MCF 10A (cell line): ENCODE data around the gene MAP7. TPM values are rescaled to one million over a fixed set of nuclear protein-coding genes. Genes with fewer than 3 reads are reported as not detected.

Experiments used
- BruUV-seq: library from RNA; stranded (reverse); fragments of 400-500 nt; replicated peaks from 2 replicates; lab custom pipeline; 2021; lab: Mats Ljungman, UMichigan
- CTCF ChIA-PET: fragments of 300-600 bp; sonication (Branson Sonifier 250); formaldehyde crosslinking; extraction: SDS; loops from one replicate; lab custom pipeline; 2021; ENCODE audit warnings: antibody characterized with exemption, inconsistent platforms; lab: Yijun Ruan, JAX
- POLR2A ChIA-PET: fragments of 300-600, 350-650 bp; sonication (Branson Sonifier 250); formaldehyde crosslinking; extraction: SDS; loops from one replicate; lab custom pipeline; 2020; ENCODE audit warnings: antibody characterized with exemption, inconsistent platforms; lab: Yijun Ruan, JAX
- DNase-seq: peaks from one replicate; pipeline ENCODE4 v3.0.0-alpha.2; 2018; ENCODE audit not compliant: unreplicated experiment
- H3K27ac Mint-ChIP-seq: one replicate; pipeline ENCODE4 v1.8.0; 2022; ENCODE audit warnings: mild to moderate bottlenecking, low read depth, mixed read lengths; ENCODE audit not compliant: unreplicated experiment
- H3K27me3 Mint-ChIP-seq: one replicate; pipeline ENCODE4 v1.8.0; 2022; ENCODE audit warnings: mixed read lengths; ENCODE audit not compliant: insufficient read depth, unreplicated experiment
- H3K36me3 Mint-ChIP-seq: one replicate; pipeline ENCODE4 v1.8.0; 2022; ENCODE audit warnings: mild to moderate bottlenecking, moderate library complexity, mixed read lengths; ENCODE audit not compliant: insufficient read depth, unreplicated experiment
- H3K4me1 Mint-ChIP-seq: one replicate; pipeline ENCODE4 v1.8.0; 2022; ENCODE audit warnings: mixed read lengths; ENCODE audit not compliant: insufficient read depth, unreplicated experiment
- H3K4me3 Mint-ChIP-seq: one replicate; pipeline ENCODE4 v1.8.0; 2022; ENCODE audit warnings: mild to moderate bottlenecking, moderate library complexity, mixed read lengths; ENCODE audit not compliant: unreplicated experiment
- H3K9me3 Mint-ChIP-seq: one replicate; pipeline ENCODE4 v1.8.0; 2022; ENCODE audit warnings: mixed read lengths; ENCODE audit not compliant: unreplicated experiment
- intact Hi-C: fragments of 100-400 bp; cut with micrococcal nuclease; formaldehyde crosslinking; loops from 2 replicates; pipeline ENCODE4 v1.14.1; 2022
- total RNA-seq: library from RNA; stranded (reverse); gene quantifications from 2 replicates; pipeline ENCODE4 v1.2.3, GENCODE V29; 2022
- TF ChIP-seq, protein P1 (sequence below): fragments of 200-600 bp; IDR thresholded peaks from one replicate; pipeline ENCODE4 v1.8.0; 2022; ENCODE audit warnings: antibody characterized with exemption, mild to moderate bottlenecking; ENCODE audit not compliant: unreplicated experiment

The MAP7 gene
- total RNA-seq, 1 experiment from 2014 or later = 17.2 TPM

DNA sequence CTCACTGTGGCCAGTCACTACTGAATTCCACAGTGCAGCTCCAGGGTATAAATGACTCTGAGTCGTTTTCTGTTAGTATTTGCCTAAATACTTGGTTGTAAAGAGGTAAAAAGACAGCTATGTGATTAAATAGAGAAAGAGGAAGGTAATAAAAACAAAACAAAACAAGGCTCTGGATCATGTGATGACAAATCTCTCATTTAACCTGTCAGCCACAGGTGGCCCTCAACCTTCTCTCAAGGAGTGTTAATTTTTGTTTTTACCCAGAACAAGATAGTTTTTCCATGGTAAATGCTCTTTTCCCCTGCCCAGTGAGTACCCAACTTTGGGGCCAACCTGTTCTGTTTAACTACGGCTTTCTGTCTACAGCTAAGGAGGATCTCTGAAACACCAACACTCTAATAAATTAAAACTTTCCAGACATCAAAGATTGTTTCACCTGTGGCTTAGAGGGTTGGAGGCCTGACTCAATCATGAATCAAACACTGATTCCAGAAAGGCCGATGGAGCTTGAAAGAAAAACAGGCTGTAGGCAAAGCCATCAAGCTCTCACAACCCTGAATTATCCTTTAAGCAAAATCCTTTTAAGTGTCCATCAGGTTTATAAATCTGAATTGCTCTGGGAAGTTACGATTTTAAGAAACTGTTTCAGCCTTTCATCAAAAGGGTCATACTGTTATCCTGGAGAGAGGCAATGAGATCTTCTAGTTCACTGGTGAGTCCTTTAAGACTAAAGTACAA, 179.1 kb downstream of the MAP7 start:
- H3K36me3 Mint-ChIP-seq = no peaks in the 10 kb centered on the region
- no peak overlapping the region for H3K4me3 Mint-ChIP-seq
- H3K4me1 Mint-ChIP-seq = no peaks in the 10 kb centered on the region
- POLR2A ChIA-PET = interaction anchor here (0.6 to 1.0 kb wide), 2 partner anchors 34 to 117 kb away, joined by 3 read pairs; no protein-coding TSS in a partner anchor
- DNase-seq = no peak
- no peaks in the 10 kb centered on the region for H3K9me3 Mint-ChIP-seq
- CTCF ChIA-PET = interaction anchor here (0.6 to 0.7 kb wide), 3 partner anchors 20 to 866 kb away, joined by 3 to 4 read pairs (median 3); no protein-coding TSS in a partner anchor
- intact Hi-C loops = no loop called here
- H3K27me3 Mint-ChIP-seq = no peaks in the 10 kb centered on the region
- H3K27ac Mint-ChIP-seq = no peak overlapping the region
- TF ChIP-seq, protein P1, sequence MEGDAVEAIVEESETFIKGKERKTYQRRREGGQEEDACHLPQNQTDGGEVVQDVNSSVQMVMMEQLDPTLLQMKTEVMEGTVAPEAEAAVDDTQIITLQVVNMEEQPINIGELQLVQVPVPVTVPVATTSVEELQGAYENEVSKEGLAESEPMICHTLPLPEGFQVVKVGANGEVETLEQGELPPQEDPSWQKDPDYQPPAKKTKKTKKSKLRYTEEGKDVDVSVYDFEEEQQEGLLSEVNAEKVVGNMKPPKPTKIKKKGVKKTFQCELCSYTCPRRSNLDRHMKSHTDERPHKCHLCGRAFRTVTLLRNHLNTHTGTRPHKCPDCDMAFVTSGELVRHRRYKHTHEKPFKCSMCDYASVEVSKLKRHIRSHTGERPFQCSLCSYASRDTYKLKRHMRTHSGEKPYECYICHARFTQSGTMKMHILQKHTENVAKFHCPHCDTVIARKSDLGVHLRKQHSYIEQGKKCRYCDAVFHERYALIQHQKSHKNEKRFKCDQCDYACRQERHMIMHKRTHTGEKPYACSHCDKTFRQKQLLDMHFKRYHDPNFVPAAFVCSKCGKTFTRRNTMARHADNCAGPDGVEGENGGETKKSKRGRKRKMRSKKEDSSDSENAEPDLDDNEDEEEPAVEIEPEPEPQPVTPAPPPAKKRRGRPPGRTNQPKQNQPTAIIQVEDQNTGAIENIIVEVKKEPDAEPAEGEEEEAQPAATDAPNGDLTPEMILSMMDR = no peak
- BruUV-seq = no TSS peak

DNA sequence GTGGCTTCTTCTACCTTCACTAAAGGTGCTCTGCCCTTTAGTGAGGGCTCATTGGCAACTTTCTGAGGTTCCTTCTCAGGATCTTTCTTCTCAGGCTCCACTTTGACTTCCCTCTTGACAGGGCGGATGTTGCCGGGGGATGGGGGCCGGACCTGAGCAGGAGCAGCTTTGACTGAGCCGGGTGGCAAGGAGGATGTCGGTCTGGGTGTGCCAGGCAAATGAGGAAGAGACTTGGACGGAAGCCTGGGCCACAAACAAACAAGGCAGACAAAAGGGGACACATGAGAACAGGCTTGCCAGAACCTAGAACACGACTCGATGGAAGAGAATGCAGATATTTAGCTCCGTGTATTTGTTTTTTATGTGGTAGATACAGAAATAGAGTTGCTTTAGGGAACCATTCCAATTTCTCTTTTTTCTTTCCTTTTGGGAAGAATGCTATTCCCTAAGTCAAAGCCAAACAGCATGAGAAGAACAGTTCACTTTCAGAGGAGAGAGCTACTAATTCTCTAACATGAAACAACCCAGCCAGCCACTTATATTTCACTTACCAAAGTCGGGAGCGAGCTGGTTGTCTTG, 184.4 kb downstream of the MAP7 start:
- ChIA-PET CTCF (interaction anchor here (0.7 to 1.3 kb wide), 3 partner anchors 9 to 181 kb away, joined by 3 to 6 read pairs (median 4); no protein-coding TSS in a partner anchor), POLR2A (interaction anchor here (0.6 to 1.2 kb wide), 3 partner anchors 45 to 178 kb away, joined by 3 to 4 read pairs (median 3); no protein-coding TSS in a partner anchor)
- TF ChIP-seq, protein P1 = no peak
- intact Hi-C loops = no loop called here
- H3K27me3 Mint-ChIP-seq = no peaks in the 10 kb centered on the region
- H3K36me3 Mint-ChIP-seq = peaks cover 4% of the 10 kb centered on the region
- H3K27ac Mint-ChIP-seq = no peak overlapping the region
- H3K9me3 Mint-ChIP-seq = no peaks in the 10 kb centered on the region
- H3K4me1 Mint-ChIP-seq = no peaks in the 10 kb centered on the region
- BruUV-seq = no TSS peak
- H3K4me3 Mint-ChIP-seq = no peak overlapping the region
- DNase-seq = no peak

DNA sequence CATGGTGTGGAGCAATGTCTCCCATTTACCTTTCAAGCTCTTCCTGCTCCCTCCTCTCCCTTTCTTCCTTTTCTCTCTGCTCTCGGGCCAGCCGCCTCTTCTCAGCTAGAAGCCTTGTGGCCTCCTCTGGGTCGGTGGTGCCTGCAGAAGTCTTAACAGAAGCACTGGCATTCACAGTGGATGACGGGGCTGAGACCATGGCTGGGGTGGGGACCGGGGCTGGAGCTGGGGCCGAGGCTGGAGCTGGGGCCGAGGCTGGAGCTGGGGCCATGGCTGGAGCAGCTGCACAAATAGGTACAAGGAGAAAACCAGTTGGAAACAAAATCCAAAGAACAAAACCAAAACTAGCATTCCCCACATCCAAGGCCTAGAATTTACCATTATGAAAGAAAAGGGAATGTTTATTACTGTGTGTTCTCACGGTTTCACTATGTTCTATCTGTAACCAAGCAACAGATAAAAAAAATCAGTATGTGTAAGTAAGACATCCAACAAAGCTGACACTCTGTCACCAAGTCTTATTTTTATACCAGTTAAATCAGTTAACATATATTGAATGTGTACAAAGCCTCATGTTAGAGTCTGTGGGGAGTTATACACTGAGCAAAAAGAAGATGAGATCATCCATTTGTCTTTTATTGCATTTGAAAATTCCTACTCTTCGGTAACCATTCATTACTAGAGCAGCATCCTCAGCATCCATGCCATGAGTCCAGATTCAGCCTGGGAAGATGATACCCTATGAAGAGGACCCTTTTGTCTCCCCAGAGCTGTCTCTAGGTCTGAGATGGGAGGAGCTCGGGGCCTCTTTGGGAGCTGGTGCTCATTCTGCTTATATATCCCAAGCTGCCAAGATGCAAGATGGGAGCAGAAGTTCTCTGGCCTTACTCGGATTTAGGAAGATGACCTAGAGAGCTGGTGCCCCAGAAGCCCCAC, 187.5 kb downstream of the MAP7 start:
- POLR2A ChIA-PET = interaction anchor here (1.0 kb wide), 1 partner anchor 72 kb away, joined by 3 read pairs; no protein-coding TSS in a partner anchor
- H3K9me3 Mint-ChIP-seq = no peaks in the 10 kb centered on the region

More for the DNA sequence above, 187.5 kb downstream of the MAP7 start:
- no peaks in the 10 kb centered on the region for H3K4me1 Mint-ChIP-seq
- H3K27ac Mint-ChIP-seq = no peak overlapping the region
- H3K27me3 Mint-ChIP-seq = no peaks in the 10 kb centered on the region
- peaks cover 6% of the 10 kb centered on the region for H3K36me3 Mint-ChIP-seq
- intact Hi-C loops = no loop called here
- H3K4me3 Mint-ChIP-seq = no peak overlapping the region
- no TSS peak for BruUV-seq
- CTCF ChIA-PET = interaction anchor here (1.5 kb wide), 1 partner anchor 185 kb away, joined by 11 read pairs; no protein-coding TSS in a partner anchor
- DNase-seq = no peak
- TF ChIP-seq, protein P1 = no peak
